Lower lobe of right lung (tissue), 2 donors: Measurements from ENCODE around the gene FSIP1. TPM values are rescaled to one million over a fixed set of nuclear protein-coding genes. Genes with fewer than 3 reads are reported as not detected.
A peak's percentile ranks its signal among the peaks of the same experiment; 100 is the strongest.

Source experiments
- ATAC-seq, 2 donors: fragments of 200-7000 bp; cut with Tn5 transposase; one replicate each; pipeline ENCODE4 v1.9.1; 2020 to 2022; ENCODE audit warnings: mild to moderate bottlenecking in 2 of 2, moderate library complexity in 2 of 2
- DNase-seq: peaks from one replicate; pipeline ENCODE4 v3.0.0-alpha.2; 2020
- H3K27ac ChIP-seq: fragments of 200-600 bp; one replicate; pipeline ENCODE4 v1.8.0; 2022
- H3K27me3 ChIP-seq: fragments of 200-600 bp; one replicate; pipeline ENCODE4 v1.8.0; 2022; ENCODE audit warnings: low read depth
- H3K36me3 ChIP-seq: fragments of 200-600 bp; one replicate; pipeline ENCODE4 v1.8.0; 2022; ENCODE audit warnings: mild to moderate bottlenecking
- H3K4me1 ChIP-seq: fragments of 200-600 bp; one replicate; pipeline ENCODE4 v1.8.0; 2022
- H3K4me3 ChIP-seq: fragments of 200-600 bp; one replicate; pipeline ENCODE4 v1.8.0; 2022; ENCODE audit warnings: mild to moderate bottlenecking
- H3K9me3 ChIP-seq: fragments of 200-600 bp; one replicate; pipeline ENCODE4 v1.8.0; 2022
- intact Hi-C: fragments of 100-400 bp; cut with DNase I; formaldehyde crosslinking; loops from one replicate; pipeline ENCODE4 v1.11.0; 2022
- total RNA-seq: library from RNA; stranded (reverse); fragmentation: NEBNext Ultra II Directional; extraction: Animal tissue kit (Norgen Biotek cat#: 25700); gene quantifications from one replicate; pipeline ENCODE4 v1.2.1, GENCODE V29; 2021
- TF ChIP-seq, protein P1 (sequence below): fragments of 200-600 bp; IDR thresholded peaks from one replicate; pipeline ENCODE4 v1.8.0; 2022; ENCODE audit warnings: antibody characterized with exemption, mild to moderate bottlenecking
- donor health status: DM: no; HTN: yes; CAD: no; lungs with severe emphysema.

Gene FSIP1
- total RNA-seq, 1 donor from 2014 or later = 2.0 TPM

DNA sequence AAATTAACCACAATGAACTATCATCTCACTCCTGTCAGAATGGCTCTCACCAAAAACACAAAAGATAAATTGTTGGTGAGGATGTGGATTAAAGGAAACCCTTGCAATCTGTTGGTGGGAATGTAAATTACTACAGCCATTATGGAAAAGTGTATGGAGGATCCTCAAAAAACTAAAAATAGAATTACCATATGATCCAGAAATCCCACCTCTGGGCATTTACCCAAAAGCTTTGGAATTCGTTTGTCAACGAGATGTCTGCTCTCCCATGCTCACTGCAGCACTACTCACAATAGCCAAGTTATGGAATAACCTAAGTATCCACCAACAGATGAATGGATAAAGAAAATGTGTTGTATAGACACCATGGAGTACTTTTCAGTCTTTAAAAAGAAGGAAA lies 21.6 kb downstream of the FSIP1 start:
- no peaks in the 10 kb centered on the region for H3K9me3 ChIP-seq
- no peaks in the 10 kb centered on the region for H3K27me3 ChIP-seq
- TF ChIP-seq, protein P1, sequence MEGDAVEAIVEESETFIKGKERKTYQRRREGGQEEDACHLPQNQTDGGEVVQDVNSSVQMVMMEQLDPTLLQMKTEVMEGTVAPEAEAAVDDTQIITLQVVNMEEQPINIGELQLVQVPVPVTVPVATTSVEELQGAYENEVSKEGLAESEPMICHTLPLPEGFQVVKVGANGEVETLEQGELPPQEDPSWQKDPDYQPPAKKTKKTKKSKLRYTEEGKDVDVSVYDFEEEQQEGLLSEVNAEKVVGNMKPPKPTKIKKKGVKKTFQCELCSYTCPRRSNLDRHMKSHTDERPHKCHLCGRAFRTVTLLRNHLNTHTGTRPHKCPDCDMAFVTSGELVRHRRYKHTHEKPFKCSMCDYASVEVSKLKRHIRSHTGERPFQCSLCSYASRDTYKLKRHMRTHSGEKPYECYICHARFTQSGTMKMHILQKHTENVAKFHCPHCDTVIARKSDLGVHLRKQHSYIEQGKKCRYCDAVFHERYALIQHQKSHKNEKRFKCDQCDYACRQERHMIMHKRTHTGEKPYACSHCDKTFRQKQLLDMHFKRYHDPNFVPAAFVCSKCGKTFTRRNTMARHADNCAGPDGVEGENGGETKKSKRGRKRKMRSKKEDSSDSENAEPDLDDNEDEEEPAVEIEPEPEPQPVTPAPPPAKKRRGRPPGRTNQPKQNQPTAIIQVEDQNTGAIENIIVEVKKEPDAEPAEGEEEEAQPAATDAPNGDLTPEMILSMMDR = no peak
- no peak overlapping the region for H3K4me3 ChIP-seq
- H3K27ac ChIP-seq = no peak overlapping the region
- no peak for DNase-seq
- H3K36me3 ChIP-seq = no peaks in the 10 kb centered on the region
- intact Hi-C loops = no loop called here
- no peaks in the 10 kb centered on the region for H3K4me1 ChIP-seq
- no peak for ATAC-seq

DNA sequence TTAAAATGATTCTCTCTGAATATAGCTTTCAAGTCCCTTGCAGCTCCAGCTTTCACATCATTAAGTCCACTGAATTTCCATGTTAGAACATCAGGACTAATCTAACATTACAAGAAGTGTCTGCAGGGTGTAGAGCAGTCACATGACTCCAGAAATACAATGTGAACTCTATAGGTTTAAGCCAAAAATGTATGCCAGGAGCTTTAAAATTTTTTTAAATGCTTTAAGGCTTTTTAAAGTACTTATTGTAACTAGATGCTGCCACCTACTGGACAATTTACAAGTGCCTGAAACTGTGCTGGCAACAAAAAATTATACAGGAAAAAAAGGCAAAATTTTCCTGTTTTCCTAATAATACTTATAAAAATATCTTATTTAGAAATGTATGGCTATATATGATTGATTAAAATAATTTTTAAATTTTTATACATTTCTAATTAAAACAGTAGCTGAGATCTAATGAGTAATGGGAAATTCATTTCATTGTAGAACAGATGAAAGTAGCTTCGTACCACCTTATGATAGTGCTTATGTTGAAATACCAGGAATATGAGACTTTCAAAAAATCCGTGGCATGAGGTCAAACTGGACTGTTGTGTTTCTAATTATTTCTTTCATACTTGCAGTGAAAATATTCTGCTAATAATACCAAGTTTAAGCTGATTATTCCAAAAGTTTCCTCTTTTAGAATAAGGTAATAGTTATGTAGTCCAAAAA lies 25.7 kb downstream of the FSIP1 start:
- Histone ChIP-seq H3K9me3 (no peaks in the 10 kb centered on the region), H3K4me1 (no peaks in the 10 kb centered on the region), H3K36me3 (no peaks in the 10 kb centered on the region), H3K27me3 (no peaks in the 10 kb centered on the region), H3K27ac (no peak overlapping the region), H3K4me3 (no peak overlapping the region)
- ATAC-seq = no peak
- intact Hi-C loops = no loop called here
- DNase-seq = no peak
- TF ChIP-seq, protein P1 = peak; percentile 85

DNA sequence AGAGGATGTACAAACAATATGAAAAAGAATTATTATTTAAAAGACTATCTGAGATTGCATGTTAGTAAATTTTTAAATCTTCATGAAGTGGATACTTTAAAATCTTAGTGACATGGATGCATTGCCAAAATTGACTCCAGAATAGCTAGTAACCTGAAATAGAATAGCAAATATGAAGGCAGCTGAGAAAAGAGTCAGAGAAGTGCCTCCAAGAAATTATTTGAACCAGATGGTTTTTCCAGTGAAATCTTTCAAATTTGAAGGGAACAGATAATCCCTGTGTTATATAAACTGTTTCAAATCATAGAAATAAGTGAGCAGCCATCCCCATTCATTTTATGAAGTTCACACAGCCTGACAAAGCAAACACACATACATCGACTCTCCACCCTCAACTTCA lies 29.6 kb downstream of the FSIP1 start:
- DNase-seq (no peak), ATAC-seq (no peak)
- intact Hi-C loops = no loop called here
- Histone ChIP-seq H3K4me1 (no peaks in the 10 kb centered on the region), H3K9me3 (no peaks in the 10 kb centered on the region), H3K27me3 (no peaks in the 10 kb centered on the region), H3K36me3 (no peaks in the 10 kb centered on the region), H3K27ac (no peak overlapping the region), H3K4me3 (no peak overlapping the region)
- TF ChIP-seq, protein P1 = no peak

DNA sequence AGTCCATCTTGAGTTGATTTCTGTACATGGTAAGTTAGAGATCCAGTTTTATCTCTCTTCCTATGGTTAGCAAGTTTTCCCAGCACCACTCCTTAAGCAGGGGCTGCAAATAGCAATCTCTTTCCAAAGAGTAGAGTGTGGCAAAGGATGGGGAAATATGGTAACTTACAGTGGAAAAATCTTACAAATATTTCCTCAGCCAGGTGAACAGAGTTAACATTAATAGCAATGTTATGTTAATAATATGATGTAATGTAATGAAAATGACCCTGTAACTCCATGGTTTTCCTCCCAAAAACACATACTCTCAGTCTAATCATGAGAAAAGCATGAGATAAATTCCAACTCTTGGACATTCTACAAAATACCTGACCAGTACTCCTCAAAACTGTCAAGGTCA lies 30.4 kb downstream of the FSIP1 start:
- no peaks in the 10 kb centered on the region for H3K27me3 ChIP-seq
- no peak overlapping the region for H3K4me3 ChIP-seq
- H3K36me3 ChIP-seq = no peaks in the 10 kb centered on the region
- TF ChIP-seq, protein P1 = no peak
- no peak for DNase-seq
- H3K4me1 ChIP-seq = no peaks in the 10 kb centered on the region
- no peak for ATAC-seq
- H3K27ac ChIP-seq = no peak overlapping the region
- intact Hi-C loops = no loop called here
- H3K9me3 ChIP-seq = no peaks in the 10 kb centered on the region

DNA sequence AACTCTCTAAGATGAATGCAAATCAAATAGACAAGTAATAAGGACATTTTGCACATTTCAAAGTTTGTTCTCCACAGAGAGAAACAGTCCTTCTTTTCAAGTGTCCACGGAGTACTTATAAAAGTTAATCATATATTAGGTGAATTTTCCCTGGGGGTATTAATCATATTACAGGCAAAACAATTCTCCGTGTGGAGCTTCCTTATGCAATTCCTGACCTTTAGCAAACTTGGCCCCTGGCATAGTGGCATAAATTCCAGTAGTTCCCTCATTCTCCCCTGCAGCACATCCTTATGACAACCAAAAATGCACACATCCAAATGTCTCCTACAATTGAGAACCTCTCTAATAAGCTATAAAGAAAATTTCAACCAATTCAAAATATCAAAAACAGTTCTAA lies 34.4 kb downstream of the FSIP1 start:
- intact Hi-C loops = no loop called here
- Histone ChIP-seq H3K36me3 (no peaks in the 10 kb centered on the region), H3K4me1 (no peaks in the 10 kb centered on the region), H3K4me3 (no peak overlapping the region), H3K27me3 (no peaks in the 10 kb centered on the region), H3K27ac (no peak overlapping the region), H3K9me3 (no peaks in the 10 kb centered on the region)
- DNase-seq = no peak
- ATAC-seq = peak in 1 of 2 donors; percentile 32
- TF ChIP-seq, protein P1 = no peak
